NCI-H2227 (cell line): ENCODE measurements around the gene MSI2.

Experiments
- DNase-seq: peaks from one replicate; lab custom pipeline; 2025; ENCODE audit not compliant: unreplicated experiment; lab: John Stamatoyannopoulos, UW

MSI2 gene

GRCh38 chr17:57245786-57246185, 10.5 kb upstream of the MSI2 start:
- no peak for DNase-seq

- no peak for DNase-seq
Observed at GRCh38 chr17:57246257-57246656, 10.1 kb upstream of the MSI2 start.

- DNase-seq, result no peak
Observed at GRCh38 chr17:57247261-57247660, 9.1 kb upstream of the MSI2 start.

- DNase-seq, result no peak
Observed at GRCh38 chr17:57247913-57248312, 8.4 kb upstream of the MSI2 start.

- no peak for DNase-seq
Observed at GRCh38 chr17:57249520-57249919, 6.8 kb upstream of the MSI2 start.

GRCh38 chr17:57251211-57251787, 5.0 kb upstream of the MSI2 start:
- no peak for DNase-seq

- no peak for DNase-seq
Observed at GRCh38 chr17:57253362-57254065, 2.8 kb upstream of the MSI2 start.

- no peak for DNase-seq
Observed at GRCh38 chr17:57255182-57255775, 1.0 kb upstream of the MSI2 start.

GRCh38 chr17:57256708-57257112, 387 bp downstream of the MSI2 start:
- DNase-seq, result peak; percentile 54

- DNase-seq, result no peak
Observed at GRCh38 chr17:57257195-57257894, 1.0 kb downstream of the MSI2 start.

- DNase-seq, result no peak
Observed at GRCh38 chr17:57257895-57258851, 1.9 kb downstream of the MSI2 start.

- no peak for DNase-seq
Observed at GRCh38 chr17:57259306-57259705, 3.0 kb downstream of the MSI2 start.

GRCh38 chr17:57259817-57260216, 3.5 kb downstream of the MSI2 start:
- no peak for DNase-seq

- DNase-seq, result no peak
Observed at GRCh38 chr17:57260325-57261083, 4.2 kb downstream of the MSI2 start.

GRCh38 chr17:57261084-57261461, 4.8 kb downstream of the MSI2 start:
- no peak for DNase-seq

GRCh38 chr17:57262557-57262956, 6.2 kb downstream of the MSI2 start:
- no peak for DNase-seq

GRCh38 chr17:57264250-57264649, 7.9 kb downstream of the MSI2 start:
- no peak for DNase-seq

- DNase-seq, result no peak
Observed at GRCh38 chr17:57264776-57265175, 8.5 kb downstream of the MSI2 start.

GRCh38 chr17:57266902-57267311, 10.6 kb downstream of the MSI2 start:
- DNase-seq, result no peak

- DNase-seq, result no peak
Observed at GRCh38 chr17:57268181-57268580, 11.9 kb downstream of the MSI2 start.
